Measurements from ENCODE around the gene ADCY5. TPM values are rescaled to one million over a fixed set of nuclear protein-coding genes. Genes with fewer than 3 reads are reported as not detected.

ADCY5 gene
- total RNA-seq, 1 donor from 2014 or later, result 6.8 TPM

DNA sequence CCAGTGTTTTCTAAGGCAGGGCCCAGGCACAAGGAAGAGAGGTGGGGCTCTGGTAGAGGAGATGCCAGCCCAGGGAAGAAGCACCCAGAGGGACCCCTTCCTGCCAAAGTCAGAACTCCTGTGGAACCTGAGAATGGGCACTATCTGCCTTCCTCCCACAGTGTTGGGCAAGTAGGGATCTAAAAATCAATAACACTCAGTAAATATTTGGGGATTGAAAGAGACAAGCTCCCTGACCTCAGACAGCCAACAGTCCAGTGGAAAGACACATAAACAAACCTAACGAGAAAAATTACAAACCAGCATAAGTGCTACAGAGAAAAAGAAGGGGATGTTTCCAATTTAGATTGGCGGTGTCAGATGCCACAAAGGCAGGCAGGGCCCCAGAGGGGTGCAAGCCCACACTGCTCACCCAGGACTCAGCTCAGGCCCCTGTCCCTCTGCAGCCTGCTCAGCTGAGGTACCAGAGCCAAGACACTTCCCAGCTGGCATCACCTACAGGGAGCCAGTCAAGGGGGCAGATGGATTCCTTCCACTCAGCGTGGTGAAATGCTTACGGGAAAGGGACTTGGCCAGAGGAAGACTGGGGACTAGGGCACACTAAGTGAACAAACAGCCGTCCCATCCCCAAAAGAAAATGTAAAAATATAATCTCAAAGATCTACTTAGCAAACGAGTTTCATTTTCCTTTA is 15.9 kb downstream of the ADCY5 start:
- no peak for DNase-seq (ENCODE audit: low spot score in 2 of 2, unreplicated experiment in 2 of 2)
- H3K27me3 Mint-ChIP-seq (ENCODE audit: low read depth), result peaks cover 59% of the 10 kb centered on the region
- TF ChIP-seq, protein P1, sequence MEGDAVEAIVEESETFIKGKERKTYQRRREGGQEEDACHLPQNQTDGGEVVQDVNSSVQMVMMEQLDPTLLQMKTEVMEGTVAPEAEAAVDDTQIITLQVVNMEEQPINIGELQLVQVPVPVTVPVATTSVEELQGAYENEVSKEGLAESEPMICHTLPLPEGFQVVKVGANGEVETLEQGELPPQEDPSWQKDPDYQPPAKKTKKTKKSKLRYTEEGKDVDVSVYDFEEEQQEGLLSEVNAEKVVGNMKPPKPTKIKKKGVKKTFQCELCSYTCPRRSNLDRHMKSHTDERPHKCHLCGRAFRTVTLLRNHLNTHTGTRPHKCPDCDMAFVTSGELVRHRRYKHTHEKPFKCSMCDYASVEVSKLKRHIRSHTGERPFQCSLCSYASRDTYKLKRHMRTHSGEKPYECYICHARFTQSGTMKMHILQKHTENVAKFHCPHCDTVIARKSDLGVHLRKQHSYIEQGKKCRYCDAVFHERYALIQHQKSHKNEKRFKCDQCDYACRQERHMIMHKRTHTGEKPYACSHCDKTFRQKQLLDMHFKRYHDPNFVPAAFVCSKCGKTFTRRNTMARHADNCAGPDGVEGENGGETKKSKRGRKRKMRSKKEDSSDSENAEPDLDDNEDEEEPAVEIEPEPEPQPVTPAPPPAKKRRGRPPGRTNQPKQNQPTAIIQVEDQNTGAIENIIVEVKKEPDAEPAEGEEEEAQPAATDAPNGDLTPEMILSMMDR (IDR thresholded peaks at IDR 0.05; ENCODE audit: unreplicated experiment), result no peak
- no peaks in the 10 kb centered on the region for H3K36me3 Mint-ChIP-seq
- H3K9me3 Mint-ChIP-seq, result no peaks in the 10 kb centered on the region
- no peak overlapping the region for H3K4me3 Mint-ChIP-seq
- no peaks in the 10 kb centered on the region for H3K4me1 Mint-ChIP-seq
- H3K27ac Mint-ChIP-seq, result no peak overlapping the region

DNA sequence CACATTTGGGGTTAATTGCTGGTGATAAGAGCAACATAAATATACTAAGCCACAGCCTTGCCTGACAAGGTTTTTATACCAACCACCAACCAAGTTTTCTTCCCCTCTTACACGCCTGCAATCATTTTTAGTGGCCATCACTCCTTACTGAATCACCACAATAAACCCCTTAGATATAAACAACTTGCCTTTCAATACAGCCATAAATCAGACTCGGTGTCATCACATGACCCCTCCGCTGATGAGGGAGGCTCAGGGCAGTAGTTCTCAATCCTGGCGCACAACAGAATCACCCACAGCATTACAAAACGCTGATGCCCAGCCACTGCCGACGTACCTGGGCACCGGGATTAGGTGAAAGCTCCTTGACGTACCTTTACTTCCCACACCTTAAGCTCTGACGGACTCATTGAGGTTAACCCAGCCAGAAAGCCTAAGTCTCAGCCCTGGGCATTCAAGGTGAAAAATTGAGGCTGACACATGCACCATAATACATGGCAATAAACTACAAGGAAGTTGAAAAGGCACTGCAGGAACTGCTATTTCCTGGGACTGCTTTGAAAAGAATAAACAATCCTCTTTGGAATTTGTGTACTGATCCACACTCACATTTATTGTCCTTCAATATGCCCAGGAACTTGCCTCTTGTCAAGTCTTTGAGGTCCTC is 17.1 kb downstream of the ADCY5 start:
- no peaks in the 10 kb centered on the region for H3K36me3 Mint-ChIP-seq
- no peaks in the 10 kb centered on the region for H3K4me1 Mint-ChIP-seq
- H3K27me3 Mint-ChIP-seq (ENCODE audit: low read depth), result peaks cover 59% of the 10 kb centered on the region
- no peak overlapping the region for H3K4me3 Mint-ChIP-seq
- DNase-seq (ENCODE audit: low spot score in 2 of 2, unreplicated experiment in 2 of 2), result no peak
- H3K27ac Mint-ChIP-seq, result no peak overlapping the region
- TF ChIP-seq, protein P1 (IDR thresholded peaks at IDR 0.05; ENCODE audit: unreplicated experiment), result no peak
- H3K9me3 Mint-ChIP-seq, result no peaks in the 10 kb centered on the region

DNA sequence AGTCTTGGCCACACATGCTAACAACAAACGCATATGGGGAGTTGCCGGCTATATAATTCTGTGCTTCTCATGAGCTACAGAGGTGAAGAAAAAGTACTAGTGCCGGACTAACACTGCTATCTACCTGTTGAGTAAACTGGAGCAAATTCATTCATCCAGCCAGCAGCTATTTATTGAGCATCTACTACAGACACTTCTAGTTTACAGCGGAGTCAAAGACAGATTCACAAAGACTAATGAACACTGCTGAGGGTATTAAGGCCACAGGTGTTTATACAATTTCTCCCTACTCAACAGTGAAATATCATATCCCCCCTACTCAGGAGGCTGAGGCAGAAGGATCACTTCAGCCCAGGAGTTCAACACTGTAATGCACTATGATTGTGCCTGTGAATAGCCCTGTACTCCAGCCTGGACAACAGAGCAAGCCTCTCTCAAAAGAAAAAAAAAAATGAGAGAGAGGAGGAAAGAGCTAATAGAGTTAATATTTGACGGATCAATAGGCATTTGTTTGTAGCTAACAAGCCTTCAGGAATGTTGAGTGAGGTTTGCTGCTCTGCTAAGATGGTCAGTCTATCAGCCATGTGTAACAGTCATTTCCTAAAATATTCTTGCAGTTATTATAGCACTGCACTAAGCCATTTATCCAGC is 17.8 kb downstream of the ADCY5 start:
- Mint-ChIP-seq H3K27me3 (ENCODE audit: low read depth) (peaks cover 64% of the 10 kb centered on the region), H3K9me3 (no peaks in the 10 kb centered on the region), H3K27ac (no peak overlapping the region), H3K36me3 (no peaks in the 10 kb centered on the region), H3K4me3 (no peak overlapping the region), H3K4me1 (no peaks in the 10 kb centered on the region)
- TF ChIP-seq, protein P1 (IDR thresholded peaks at IDR 0.05; ENCODE audit: unreplicated experiment), result no peak
- no peak for DNase-seq (ENCODE audit: low spot score in 2 of 2, unreplicated experiment in 2 of 2)

DNA sequence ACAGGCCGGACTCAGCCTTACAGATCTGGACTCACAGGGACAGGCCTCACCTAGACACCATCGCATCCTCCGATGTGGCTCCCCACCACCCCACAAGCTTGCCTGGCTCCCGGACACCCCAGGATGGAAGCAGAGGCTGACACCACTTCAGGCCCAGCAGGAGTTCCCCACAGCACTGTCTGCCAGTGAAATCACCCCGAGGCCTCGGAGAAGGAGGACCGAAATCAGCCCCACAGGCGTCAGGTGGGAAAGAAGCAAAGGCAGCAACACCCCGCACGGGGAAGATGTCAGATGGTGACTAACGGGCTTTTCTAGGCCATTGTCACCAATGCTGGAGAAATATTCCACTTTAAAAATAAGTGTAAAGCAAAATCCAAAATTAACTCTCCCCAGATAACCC is 18.6 kb downstream of the ADCY5 start:
- Mint-ChIP-seq H3K36me3 (no peaks in the 10 kb centered on the region), H3K27ac (no peak overlapping the region), H3K4me1 (no peaks in the 10 kb centered on the region), H3K4me3 (no peak overlapping the region), H3K27me3 (ENCODE audit: low read depth) (peaks cover 67% of the 10 kb centered on the region), H3K9me3 (no peaks in the 10 kb centered on the region)
- TF ChIP-seq, protein P1 (IDR thresholded peaks at IDR 0.05; ENCODE audit: unreplicated experiment), result no peak
- DNase-seq (ENCODE audit: low spot score in 2 of 2, unreplicated experiment in 2 of 2), result no peak

DNA sequence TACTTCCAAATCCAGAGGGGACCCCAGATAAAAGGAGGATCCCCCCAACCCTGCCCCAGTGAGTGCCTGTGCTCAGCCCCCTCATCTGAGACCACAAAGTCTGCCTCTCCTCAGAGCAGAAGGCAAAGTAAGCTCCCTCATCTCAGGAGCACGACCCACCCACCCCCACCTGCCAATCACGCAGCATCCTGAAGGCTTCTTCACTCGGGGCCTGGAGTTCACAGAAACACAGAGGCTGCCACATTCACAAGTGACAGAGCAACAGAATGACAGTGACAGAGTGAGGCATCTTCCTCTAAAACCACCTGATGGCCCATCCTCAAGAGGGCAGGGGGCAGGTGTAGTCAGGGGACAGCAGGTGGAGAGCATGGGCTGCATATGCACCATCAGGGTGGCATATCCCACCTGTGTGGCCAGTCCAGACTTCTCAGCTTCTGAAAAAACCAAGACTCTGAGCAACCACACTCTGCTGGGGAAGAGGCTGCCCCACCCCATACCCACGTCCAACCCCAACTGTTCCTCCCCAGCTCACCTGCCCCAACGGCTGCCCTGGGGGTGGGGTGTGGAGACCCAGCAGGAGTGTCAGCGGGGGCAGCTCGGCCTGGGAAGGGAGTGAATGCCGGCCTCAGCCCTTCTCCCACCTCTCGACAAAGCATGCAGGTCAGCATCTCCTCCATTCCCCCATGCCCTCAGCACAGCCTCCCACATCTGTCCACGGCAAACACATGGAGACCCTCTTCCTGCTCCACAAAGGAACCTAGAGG is 19.3 kb downstream of the ADCY5 start:
- H3K4me3 Mint-ChIP-seq, result no peak overlapping the region
- no peaks in the 10 kb centered on the region for H3K9me3 Mint-ChIP-seq
- TF ChIP-seq, protein P1 (IDR thresholded peaks at IDR 0.05; ENCODE audit: unreplicated experiment), result no peak
- peaks cover 67% of the 10 kb centered on the region for H3K27me3 Mint-ChIP-seq (ENCODE audit: low read depth)
- no peaks in the 10 kb centered on the region for H3K36me3 Mint-ChIP-seq
- H3K4me1 Mint-ChIP-seq, result no peaks in the 10 kb centered on the region
- DNase-seq (ENCODE audit: low spot score in 2 of 2, unreplicated experiment in 2 of 2), result no peak
- H3K27ac Mint-ChIP-seq, result no peak overlapping the region
